Activated effector memory CD4-positive, alpha-beta T cell treated with anti-CD3 and anti-CD28 coated beads, Interleukin-2, amount 50 U/mL, for 16 hours (primary cell): ENCODE data around the gene NME9.
A peak's percentile ranks its signal among the peaks of the same experiment; 100 is the strongest.

Experiments
- DNase-seq: peaks from one replicate; pipeline ENCODE4 v3.0.0-alpha.2; 2020

The NME9 gene

DNA sequence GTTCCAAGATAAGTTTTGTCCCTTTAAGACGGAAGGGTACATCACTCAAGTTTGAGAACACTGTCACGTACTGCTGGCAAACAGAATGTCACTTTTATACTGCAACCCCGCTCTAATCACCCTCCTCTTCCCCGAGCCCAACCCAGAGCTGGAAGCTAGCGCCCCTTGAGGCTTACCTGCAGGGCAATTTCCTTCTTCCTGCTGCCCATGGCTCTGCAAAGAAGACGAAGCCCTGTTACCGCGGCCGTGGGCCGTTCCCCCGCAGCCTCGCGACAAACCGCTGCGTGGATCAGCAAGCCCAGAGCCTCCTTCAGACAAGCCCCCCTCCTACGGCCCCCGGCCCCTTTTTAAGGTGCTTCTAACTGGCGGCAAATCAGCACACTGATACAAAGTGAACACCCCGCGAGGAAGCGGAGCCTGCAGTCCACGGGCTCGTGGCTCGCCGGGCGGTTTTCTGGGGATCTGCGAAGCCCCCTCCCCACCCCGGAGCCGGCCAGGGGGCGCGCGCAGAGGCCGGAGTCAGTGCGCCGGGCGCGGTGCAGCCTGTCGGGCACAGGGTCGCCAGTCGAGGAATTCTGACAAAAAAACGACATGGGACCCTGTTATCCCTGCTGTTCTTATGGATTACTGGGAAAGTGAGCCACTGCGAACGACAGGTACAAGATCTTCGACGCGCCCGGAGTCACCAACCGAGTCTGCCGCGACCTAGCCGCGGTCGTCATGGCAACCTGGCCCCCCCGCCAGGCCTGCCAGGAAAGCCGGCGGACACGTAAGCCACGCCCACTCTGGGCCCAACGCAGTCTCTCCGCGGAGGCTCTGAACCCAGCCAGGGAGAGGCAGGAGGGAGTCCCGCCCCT is at the start of gene NME9:
Gene NME9 (minus strand): TSS at position 725 of the 857 bp plus-strand sequence. CDS start 516 bp downstream, at position 209.
- peak; percentile 94 for DNase-seq

- no peak for DNase-seq
Measured at GRCh38 chr3:138378990-138379389, 49.3 kb upstream of the NME9 start.

GRCh38 chr3:138378331-138378730 is 48.7 kb upstream of the NME9 start:
- peak; percentile 47 for DNase-seq

DNA sequence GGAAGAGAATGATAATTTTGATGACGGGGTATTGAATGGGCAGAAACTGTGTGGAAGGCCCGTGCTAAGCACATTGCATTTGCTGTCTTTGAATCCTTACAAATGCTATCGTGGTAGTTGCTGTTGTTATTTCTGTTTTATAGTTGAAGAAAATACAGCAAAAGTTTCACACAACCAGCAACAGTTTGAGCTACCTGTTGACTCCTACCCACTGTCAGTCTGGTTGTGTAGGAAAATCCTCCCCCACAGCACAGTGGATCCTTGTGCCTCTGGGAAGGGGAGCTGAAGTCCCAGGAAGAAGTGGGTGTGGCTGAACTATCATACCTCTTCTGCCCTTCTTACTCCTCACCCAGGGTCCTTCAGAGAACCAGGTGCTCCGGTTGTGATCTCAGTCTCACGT is 48.2 kb upstream of the NME9 start:
- DNase-seq: no peak

GRCh38 chr3:138377212-138377611 is 47.6 kb upstream of the NME9 start:
- DNase-seq: peak; percentile 51

GRCh38 chr3:138376663-138377062 is 47.0 kb upstream of the NME9 start:
- DNase-seq: no peak

- peak; percentile 27 for DNase-seq
Measured at GRCh38 chr3:138375447-138375846, 45.8 kb upstream of the NME9 start.

- peak; percentile 1 for DNase-seq
Measured at GRCh38 chr3:138374573-138375134, 45.0 kb upstream of the NME9 start.

DNA sequence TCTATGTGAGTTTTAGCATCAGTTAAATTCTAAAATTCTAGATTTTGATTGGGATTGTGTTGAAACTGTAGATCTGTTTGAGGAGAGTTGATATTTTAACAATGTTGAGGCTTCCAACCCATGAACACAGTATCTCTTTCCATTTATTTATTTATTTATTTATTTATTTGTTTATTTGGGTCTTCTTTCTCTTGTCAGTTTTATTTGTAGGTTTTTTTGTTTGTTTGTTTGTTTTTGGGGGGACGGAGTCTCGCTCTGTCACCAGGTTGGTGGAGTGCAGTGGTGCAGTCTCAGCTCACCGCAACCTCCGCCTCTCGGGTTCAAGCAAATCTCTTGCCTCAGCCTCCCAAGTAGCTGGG is 44.1 kb upstream of the NME9 start:
- DNase-seq: no peak

DNA sequence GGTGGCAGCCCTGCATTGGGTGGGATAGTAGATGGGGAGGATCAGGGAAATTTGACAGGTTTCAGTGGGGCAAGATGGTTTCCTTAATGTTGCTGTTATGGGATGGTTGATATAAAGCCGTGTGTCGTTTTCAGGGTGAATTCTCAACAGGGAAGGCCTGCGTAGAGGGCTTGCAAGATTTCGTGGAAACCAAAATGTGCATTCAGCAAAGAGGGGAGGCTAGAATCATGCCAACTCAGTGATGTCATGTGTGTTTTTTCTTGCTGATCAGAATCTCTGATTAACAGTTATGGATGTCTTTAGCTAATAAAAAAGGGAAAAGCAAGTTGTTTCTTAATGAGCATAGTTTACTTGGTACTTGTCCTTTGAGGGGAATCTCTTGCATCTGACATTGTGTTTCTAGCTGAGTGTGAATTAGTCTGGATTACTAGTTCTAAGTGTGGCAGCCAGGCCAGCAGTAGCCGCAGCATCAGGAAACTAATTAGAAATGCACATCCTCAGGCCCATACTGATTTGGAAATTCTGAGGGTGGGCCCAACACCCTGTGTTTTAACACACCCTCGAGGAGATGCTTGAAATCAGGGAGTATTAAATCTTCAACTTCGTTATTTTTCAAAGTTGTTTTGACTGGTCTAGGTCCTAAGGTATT is 43.6 kb upstream of the NME9 start:
- DNase-seq: peak; percentile 3

- DNase-seq: peak; percentile 5
Measured at GRCh38 chr3:138371070-138371965, 41.7 kb upstream of the NME9 start.

GRCh38 chr3:138370321-138370720 is 40.7 kb upstream of the NME9 start:
- peak; percentile 22 for DNase-seq

GRCh38 chr3:138369151-138369900 is 39.7 kb upstream of the NME9 start:
- peak; percentile 33 for DNase-seq

DNA sequence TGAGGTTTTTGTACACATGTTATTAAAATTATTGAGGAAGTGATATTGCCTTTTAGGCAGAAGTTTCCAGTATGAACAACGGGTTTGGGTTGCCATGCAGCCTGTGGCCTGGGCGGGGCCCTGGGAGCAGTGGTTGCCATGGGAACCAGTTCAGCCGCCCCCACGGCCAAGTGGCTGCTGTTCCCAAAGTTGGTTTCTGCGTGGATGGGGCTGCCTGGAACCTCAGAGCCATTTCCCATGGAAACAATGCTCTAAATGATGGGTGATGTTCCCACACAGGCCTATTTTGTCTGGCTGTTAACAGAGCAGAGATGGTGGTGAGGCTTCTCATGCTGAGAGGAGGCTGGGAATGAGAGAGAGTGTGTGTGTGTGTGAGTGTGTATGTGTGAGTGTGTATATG is 38.3 kb upstream of the NME9 start:
- DNase-seq: peak; percentile 12

GRCh38 chr3:138367326-138367850 is 37.7 kb upstream of the NME9 start:
- peak; percentile 24 for DNase-seq

GRCh38 chr3:138366006-138366759 is 36.5 kb upstream of the NME9 start:
- DNase-seq: no peak

DNA sequence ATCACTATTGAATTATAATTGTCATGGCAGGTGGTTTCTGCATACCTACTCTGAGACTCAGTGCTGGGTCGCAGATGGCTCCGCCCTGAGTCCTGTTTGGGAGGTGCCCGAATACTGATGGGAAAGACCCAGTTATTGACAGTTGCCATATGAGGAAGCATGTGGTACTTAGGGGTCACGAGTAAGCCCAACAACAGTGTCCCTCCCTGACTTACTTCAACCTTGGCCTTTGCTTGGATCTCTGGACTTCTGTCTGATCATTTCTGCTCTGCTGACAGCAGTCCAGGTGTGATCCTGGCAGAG is 35.6 kb upstream of the NME9 start:
- peak; percentile 16 for DNase-seq

DNA sequence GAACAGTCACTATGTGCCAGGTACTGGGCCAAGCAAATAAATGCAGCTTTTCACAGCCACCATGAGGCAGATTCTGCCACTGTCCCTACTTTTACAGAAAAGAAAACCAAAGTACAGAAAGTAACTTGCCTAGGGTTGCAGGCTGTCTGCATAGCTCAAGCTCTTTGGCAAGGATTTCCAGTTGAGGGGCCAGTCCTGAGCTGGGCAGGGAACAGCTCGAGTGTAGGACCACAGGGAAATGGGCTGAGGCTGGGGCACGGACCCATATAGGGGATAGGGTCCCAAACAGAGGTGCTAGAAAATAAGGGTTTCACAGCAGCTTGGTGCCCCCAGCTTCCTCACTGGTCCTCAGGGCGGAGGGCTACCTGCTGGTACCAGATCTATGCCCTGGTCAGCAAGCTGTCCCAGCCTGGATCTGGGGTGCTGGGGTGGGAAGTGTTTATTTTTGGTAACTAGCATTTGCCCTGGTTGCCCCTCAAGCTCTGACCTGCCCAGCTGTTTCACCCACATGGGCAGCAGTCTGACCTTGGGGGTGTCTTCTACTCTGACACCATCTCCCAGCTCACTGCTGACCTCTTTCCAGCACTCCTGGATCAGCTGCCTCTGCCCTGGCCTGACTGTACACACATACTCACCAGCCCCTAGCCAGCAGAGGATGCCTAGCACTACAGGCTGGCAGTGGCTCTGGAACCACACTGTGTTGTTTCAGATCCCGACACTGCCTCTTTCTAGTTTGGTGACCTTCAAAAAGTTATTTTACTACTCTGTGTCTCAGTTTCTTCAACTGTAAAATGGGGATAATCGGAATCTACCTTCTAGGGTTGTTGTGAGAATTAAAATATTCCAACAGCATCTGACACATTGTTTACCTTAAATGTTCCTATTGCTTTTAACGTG is 35.0 kb upstream of the NME9 start:
- peak; percentile 53 for DNase-seq

DNA sequence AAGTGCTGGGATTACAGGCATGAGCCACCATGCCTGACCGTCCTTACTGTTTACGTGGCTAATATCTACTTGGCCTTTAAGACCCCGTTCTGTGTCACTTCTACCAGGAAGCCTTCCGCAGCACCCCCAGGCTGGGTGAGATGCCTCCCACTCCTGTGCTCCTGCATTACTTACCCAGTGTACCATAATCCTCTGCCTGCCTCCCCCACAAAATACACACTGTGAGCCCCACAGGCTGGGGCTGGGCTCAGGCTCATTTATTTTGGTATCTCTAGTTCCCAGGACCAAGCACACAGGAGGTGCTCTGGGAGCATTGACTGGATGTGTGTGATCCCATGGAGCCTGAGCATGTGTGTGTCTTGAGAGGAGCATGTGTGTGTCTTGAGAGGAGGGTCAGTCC is 33.7 kb upstream of the NME9 start:
- peak; percentile 12 for DNase-seq

- DNase-seq: peak; percentile 57
Measured at GRCh38 chr3:138362538-138362937, 32.9 kb upstream of the NME9 start.
